Epithelial cell of esophagus (primary cell): ENCODE measurements around the gene AR.

Experiments
- DNase-seq: peaks from one replicate; pipeline ENCODE4 v3.0.0; 2010; ENCODE audit warnings: low read depth
- H3K4me3 ChIP-seq: 2 replicates; pipeline ENCODE4 v1.5.1; 2011; ENCODE audit warnings: mild to moderate bottlenecking, low read length, control low read depth
- TF ChIP-seq, protein P1 (sequence below): IDR thresholded peaks from 2 replicates; pipeline ENCODE4 v1.5.1; 2011; ENCODE audit warnings: low read depth, mild to moderate bottlenecking, low read length, control low read depth, inconsistent platforms; ENCODE audit not compliant: insufficient read depth; ENCODE audit errors: missing control alignments

Gene AR

DNA sequence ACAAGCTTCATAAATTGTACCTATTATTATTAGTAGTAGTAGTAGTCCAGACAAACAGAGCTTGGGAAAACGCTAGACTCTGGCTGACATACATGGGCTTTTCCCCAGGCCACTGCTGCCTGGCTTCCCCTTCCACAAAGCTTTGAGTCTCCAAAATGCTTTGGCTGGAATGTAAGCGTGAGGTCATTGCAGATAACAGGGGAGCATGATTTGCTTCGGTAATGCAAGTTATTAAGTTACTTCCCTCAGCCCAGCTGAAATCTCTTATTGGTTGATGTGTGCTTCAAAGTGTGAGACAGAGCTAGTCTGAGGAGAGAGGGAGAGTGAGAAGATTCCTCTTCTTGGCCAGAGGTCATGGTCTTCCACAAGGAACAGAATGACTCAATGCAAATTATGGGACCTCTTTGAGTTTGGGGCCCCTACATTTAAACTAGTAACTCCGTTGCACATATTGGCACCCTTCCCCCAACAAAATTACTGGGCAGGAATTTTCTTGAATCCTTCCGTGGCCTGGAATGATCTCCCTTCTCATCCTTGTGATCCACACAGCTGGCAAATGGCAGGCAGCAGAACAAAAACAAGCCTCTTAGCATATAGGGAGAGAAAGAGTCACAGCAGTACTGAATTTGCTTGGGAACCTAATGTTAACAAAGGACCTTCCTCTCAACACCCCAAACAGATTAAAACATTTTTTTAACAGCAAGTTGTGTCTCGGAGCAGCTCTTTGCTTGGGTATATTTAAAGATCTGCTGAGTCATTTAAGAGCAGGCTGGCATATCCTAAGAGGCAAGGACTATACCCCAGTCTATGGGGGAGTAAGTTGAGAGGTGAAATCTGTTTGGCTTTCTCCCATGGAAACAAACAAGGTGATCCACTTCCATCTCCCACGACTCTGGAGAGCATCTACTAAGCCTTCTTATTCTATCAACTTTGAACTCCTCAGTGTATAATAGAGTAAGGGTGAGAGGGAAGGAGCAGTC is 19.9 kb downstream of the AR start:
- no peak for DNase-seq
- no peak overlapping the region for H3K4me3 ChIP-seq
- TF ChIP-seq, protein P1, sequence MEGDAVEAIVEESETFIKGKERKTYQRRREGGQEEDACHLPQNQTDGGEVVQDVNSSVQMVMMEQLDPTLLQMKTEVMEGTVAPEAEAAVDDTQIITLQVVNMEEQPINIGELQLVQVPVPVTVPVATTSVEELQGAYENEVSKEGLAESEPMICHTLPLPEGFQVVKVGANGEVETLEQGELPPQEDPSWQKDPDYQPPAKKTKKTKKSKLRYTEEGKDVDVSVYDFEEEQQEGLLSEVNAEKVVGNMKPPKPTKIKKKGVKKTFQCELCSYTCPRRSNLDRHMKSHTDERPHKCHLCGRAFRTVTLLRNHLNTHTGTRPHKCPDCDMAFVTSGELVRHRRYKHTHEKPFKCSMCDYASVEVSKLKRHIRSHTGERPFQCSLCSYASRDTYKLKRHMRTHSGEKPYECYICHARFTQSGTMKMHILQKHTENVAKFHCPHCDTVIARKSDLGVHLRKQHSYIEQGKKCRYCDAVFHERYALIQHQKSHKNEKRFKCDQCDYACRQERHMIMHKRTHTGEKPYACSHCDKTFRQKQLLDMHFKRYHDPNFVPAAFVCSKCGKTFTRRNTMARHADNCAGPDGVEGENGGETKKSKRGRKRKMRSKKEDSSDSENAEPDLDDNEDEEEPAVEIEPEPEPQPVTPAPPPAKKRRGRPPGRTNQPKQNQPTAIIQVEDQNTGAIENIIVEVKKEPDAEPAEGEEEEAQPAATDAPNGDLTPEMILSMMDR = no peak

DNA sequence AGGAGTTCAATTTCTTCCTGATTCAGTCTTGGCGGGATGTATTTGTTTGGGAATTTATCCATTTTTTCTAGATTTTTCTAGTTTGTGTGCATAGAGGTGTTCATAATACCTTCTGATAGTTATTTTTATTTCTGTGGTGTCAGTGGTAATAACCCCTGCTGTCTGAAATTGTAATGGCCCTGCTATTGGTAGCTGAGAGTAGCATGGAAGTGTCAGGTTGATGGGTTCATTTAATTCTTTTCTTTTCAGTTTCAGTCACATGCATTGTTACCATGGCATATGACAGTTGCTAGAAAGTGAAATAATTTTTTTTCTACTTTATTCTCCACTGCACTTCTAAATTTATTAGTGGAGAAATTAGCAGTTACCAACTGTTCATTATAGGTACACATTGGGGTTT is 20.7 kb downstream of the AR start:
- TF ChIP-seq, protein P1 = no peak
- H3K4me3 ChIP-seq = no peak overlapping the region
- DNase-seq = no peak

DNA sequence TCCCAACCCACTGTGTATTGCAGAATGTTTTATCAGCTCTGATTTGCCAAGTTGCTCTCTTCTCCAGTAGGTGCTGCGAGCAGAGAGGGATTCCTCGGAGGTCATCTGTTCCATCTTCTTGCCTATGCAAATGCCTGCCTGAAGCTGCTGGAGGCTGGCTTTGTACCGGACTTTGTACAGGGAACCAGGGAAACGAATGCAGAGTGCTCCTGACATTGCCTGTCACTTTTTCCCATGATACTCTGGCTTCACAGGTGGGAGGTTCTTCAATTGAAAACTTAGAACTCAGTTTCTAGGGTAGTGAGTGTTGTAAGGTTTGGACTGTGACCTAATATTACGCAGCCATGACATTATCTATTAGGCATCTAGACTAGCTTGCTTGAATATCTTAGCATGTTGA is 24.9 kb downstream of the AR start:
- H3K4me3 ChIP-seq = no peak overlapping the region
- no peak for DNase-seq
- TF ChIP-seq, protein P1 = no peak

DNA sequence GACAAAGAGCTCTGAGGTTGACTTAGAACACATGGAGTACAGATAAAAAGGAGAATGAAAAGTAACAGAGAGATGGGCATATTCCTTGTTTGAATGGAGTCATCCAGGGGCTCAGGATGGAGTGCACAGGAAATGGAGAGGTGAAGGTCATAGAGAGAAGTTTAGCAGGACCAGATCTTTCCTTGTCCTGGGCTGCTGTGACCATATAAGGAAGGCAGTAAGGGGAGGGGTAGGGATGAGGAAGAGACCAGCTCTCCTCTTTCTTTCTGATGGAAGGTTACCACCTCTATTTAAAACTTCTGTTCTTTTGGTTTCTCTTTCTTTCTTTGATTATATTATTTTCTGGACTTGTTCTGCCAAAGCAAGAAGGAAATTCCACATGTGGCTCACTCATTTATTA is 27.0 kb downstream of the AR start:
- no peak overlapping the region for H3K4me3 ChIP-seq
- DNase-seq = no peak
- TF ChIP-seq, protein P1 = no peak

DNA sequence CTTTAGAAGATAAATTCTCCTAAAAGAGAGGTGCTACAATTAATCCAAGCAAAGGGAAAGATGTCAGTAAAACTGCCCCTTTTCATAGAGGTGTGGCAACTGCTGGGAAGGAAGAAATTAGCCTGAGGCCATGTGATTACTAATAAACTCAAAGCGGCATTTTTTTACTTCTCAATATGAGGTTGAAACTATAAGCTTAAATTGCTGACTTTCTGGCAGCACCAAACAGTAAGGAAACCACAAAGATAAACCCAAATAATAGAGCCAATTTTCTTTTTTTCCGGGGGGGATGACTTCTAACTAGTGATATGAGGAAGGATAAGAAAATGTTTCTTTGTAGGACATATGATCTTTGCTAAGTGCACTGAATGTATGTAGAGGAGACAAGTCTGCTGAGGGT is 30.9 kb downstream of the AR start:
- no peak overlapping the region for H3K4me3 ChIP-seq
- TF ChIP-seq, protein P1 = no peak
- peak; percentile 45 for DNase-seq

DNA sequence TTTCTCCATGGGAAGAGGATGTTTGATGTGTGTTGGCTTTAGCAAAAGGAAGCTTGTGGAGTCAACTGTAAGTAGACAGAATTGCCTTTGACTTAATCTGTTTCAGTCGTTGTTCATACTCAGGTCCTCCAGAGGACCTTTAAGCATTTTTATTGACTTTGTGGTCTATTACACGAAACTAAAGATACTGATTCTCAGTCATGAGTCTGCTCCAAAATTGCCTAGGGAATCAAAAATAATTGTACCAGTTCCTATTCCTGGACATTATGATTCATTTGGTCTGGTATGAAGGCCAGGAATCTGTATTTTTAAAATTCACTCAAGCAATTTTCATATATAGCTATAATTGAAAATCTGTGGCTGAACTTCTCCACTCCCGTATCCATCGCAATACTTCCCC is 38.6 kb downstream of the AR start:
- H3K4me3 ChIP-seq = no peak overlapping the region
- TF ChIP-seq, protein P1 = no peak
- DNase-seq = no peak

DNA sequence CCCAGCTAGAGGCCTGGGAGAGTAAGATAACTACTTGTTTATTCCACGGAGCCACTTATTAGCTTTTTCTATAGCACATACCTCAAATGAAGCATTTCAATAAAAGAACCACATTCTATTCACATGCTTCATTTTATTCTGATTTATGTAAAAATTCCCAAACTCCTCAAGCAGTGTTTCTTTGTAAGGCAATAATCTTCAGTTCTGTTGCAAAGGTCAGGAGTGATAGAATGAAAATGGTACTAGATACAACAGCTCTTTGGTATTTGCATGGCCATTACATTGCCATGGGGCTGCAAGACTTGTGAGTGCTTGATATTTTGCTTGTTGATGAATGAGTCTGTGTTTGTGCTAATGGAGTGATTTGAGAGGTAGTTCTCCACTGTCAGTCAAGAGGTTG is 39.4 kb downstream of the AR start:
- TF ChIP-seq, protein P1 = no peak
- H3K4me3 ChIP-seq = no peak overlapping the region
- DNase-seq = no peak
